GM21737 (cell line): Measurements from ENCODE around the gene TLCD3B.

Experiments used
- ATAC-seq: cut with Tn5 transposase; IDR thresholded peaks from one replicate; pipeline ENCODE4 v1.9.1; 2021; ENCODE audit warnings: mild to moderate bottlenecking, moderate library complexity; ENCODE audit not compliant: unreplicated experiment

The TLCD3B gene

GRCh38 chr16:29975134-29975538 is 55.9 kb downstream of the TLCD3B start:
- no peak for ATAC-seq
